Measurements from ENCODE around the gene PTBP2. TPM values are rescaled to one million over a fixed set of nuclear protein-coding genes. Genes with fewer than 3 reads are reported as not detected.

Gene PTBP2
- total and polyA plus RNA-seq, 10 of the 15 experiments (the other 5 are each of a cell fraction or from before 2014, with no cell fraction given) = 5.8 to 17.5 (median 11.1) TPM

GRCh38 chr1:96721416-96722160 is at the start of gene PTBP2 (continued):
- TF ChIP-seq ZNF687 (IDR thresholded peaks at IDR 0.05) (peak; percentile 64), NFXL1 (IDR thresholded peaks at IDR 0.05; ENCODE audit: borderline replicate concordance) (no peak), MYB (IDR thresholded peaks at IDR 0.05; ENCODE audit: borderline replicate concordance, low read depth, low read length) (no peak), MLLT1 (IDR thresholded peaks at IDR 0.05) (0 out of 2 replicates have a peak, but pooled peaks have one; percentile 9), ZBED1 (IDR thresholded peaks at IDR 0.05; ENCODE audit: borderline replicate concordance) (no peak), POLR2AphosphoS2 (IDR thresholded peaks at IDR 0.05; ENCODE audit: low read depth, low read length) (0 out of 2 replicates have a peak, but pooled peaks have one; percentile 54), HDAC2 (IDR thresholded peaks at IDR 0.05) (no peak), SKIL (IDR thresholded peaks at IDR 0.05; ENCODE audit: low read depth, poor library complexity, severe bottlenecking) (no peak), HSF1 (IDR thresholded peaks at IDR 0.05; ENCODE audit: low read depth, low read length) (no peak), BMI1 (IDR thresholded peaks at IDR 0.05; ENCODE audit: borderline replicate concordance) (no peak), ZNF384 (IDR thresholded peaks at IDR 0.05; ENCODE audit: borderline replicate concordance, low read depth, low read length) (no peak), ZSCAN29 (IDR thresholded peaks at IDR 0.05) (no peak), BCLAF1 (IDR thresholded peaks at IDR 0.05) (no peak), USF2 (IDR thresholded peaks at IDR 0.05; ENCODE audit: borderline replicate concordance, low read depth, low read length) (no peak; the same call in 1 of the 2 replicates), EZH2 (IDR thresholded peaks at IDR 0.05; ENCODE audit: borderline replicate concordance, control insufficient read depth, low read depth, low read length) (no peak)
